Karpas-422 (cell line): ENCODE results near the gene VCL. TPM values are rescaled to one million over a fixed set of nuclear protein-coding genes. Genes with fewer than 3 reads are reported as not detected.

Source experiments
- total RNA-seq: library from RNA; depleted of rRNA; stranded (reverse); fragments of >200 nt; shearing (Covaris generic); gene quantifications from 2 replicates; pipeline ENCODE4 v1.2.3, GENCODE V29; 2014; ENCODE audit warnings: low replicate concordance; rRNA removed

VCL gene
- total RNA-seq, 1 experiment from 2014 or later = 37.6 TPM

Other genes with a start within 250 kb of the VCL start
- gene CHCHD1, start 216.1 kb upstream of the VCL start, total RNA-seq = 39.0 and 57.5 TPM in 2 replicates
- gene ZSWIM8, start 212.5 kb upstream of the VCL start, total RNA-seq = 33.0 and 49.5 TPM in 2 replicates
- 38.2 and 47.0 TPM in 2 replicates for gene NDST2, start 186.5 kb upstream of the VCL start, total RNA-seq
- gene CAMK2G, start 123.6 kb upstream of the VCL start, total RNA-seq = 28.2 and 33.5 TPM in 2 replicates
- 3.2 and 6.3 TPM in 2 replicates for gene PLAU, start 87.0 kb upstream of the VCL start, total RNA-seq
- gene AP3M1, start 152.7 kb downstream of the VCL start, total RNA-seq = 19.4 and 52.9 TPM in 2 replicates
- gene ADK, start 153.1 kb downstream of the VCL start, total RNA-seq = 29.0 and 41.4 TPM in 2 replicates